NCI-H187 treated with DMSO at 0.1 percent for 48 hours (cell line): Measurements from ENCODE around the gene ATAD3B.
"Not testable (repeated sequence)": the region's sequence is repeated elsewhere in the genome, so short reads cannot be mapped to it uniquely, and the experiment has no call there.

Experiments
- DNase-seq: peaks from one replicate; lab custom pipeline; 2025; lab: John Stamatoyannopoulos, UW

ATAD3B gene

DNA sequence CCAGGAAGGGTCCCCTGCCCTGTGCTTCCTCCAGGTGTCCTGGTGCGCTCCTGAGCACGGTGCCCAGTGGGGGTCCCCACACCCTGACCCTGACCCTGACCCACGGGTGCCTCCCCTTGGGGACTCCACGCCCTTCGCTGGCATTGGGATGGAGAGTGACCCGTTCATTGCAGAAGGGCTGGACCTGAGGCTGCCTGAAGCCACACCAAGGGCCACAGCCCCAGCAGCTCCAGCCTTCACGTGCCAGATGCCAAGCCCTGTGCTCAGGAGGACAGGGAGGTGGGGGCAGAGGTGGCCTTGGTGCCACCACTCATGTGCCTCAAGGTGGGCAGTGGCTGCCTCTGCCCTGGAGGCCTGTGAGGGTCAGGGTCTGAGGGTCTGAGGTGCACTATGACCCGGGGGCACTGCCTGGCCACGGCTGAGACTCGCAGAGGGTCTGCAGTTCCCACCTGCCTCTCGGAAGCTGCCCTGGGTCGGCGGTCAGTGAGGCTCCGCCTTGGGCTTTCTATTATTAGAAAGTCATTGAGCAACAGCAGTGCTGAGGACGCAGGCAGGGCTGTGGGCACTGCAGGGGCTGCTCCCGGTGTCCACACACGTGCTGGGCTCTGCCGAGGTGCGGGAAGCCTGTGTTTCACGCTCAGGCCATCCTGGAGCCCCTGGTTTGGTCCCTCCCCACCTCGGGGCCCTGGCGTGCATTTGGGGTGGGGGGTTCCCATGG, 61.8 kb downstream of the ATAD3B start:
- DNase-seq: not testable (repeated sequence)

GRCh38 chr1:1533894-1534291, 62.3 kb downstream of the ATAD3B start:
- not testable (repeated sequence) for DNase-seq

DNA sequence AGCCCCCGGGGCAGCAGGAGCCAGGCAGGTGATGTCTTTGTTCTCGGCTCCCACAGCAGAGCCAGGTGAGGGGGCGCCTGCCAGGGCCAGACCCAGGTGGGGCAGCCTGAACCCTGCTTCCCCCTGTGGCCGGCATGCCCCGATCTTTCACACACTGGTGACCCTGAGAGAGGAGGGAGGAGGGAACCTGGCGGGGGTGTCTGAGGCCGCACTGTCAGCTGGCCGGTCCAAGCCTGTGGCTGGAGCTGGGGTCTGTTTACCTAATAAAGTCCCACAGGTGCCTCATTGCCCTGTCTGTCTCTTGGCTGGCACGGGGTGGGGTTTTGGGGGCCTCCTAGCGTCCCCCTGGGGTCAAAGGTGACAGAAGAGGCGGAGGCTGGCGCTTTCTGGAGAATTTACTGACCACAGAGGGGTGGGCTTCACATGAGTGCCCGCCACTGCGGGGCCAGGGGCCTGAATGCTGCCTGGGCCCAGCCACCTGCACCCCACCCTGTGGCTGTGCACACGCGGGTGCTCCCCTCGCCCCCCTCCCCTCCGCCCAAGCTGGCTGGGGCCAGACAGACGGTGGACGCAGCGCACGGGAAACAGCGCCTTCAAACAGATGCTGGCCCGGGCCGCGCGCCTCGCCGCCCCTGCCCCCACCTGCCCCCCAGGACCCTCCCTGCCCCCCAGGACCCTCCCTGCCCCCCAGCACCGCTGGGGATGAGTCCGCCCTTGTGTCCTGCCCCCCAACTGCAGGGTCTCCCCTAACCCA, 63.0 kb downstream of the ATAD3B start:
- DNase-seq: no peak

DNA sequence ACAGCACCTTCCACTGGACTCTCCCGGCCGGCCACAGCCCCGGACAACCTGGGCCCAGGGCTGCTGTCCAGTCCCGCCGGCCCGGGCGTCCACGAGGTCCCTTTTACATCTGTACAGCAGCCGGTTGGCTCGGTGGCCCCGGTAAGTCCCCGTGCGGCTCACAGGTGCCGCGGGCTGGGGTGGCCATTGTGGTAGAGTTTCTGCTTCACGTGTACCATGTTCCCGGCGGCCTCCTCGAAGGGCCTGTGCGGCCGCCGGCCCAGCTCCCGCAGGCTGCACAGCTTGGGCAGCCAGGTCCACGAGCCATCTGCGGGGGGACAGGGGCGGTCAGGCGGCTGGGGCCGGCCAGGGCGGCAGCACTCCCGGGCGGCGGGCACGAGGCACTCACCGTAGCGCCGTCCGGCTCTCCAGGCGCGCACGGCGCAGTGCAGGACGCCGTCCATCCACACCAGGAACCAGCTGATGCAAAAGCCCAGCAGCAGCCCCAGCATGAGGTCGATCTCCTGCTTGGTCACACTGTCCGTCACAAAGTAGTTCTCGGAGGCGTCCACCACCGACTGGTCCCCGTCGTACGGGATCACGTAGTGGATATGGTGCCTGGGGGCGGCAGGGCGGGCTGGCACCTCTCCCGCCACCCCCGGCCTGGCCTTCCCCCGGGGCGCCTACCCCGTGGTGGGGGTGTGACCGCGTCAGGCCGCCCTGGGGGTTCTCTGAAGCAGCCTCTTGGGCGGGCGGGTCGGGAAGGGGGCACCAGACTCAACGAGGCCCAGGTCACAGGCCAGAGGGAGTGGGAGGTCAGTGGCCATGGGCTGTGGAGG, 63.8 kb downstream of the ATAD3B start:
- no peak for DNase-seq

GRCh38 chr1:1536019-1536937, 64.7 kb downstream of the ATAD3B start:
- DNase-seq: no peak

GRCh38 chr1:1536938-1537546, 65.5 kb downstream of the ATAD3B start:
- no peak for DNase-seq

GRCh38 chr1:1537626-1538250, 66.2 kb downstream of the ATAD3B start:
- DNase-seq: no peak

GRCh38 chr1:1538334-1538733, 66.8 kb downstream of the ATAD3B start:
- DNase-seq: no peak

GRCh38 chr1:1538989-1539309, 67.4 kb downstream of the ATAD3B start:
- no peak for DNase-seq

DNA sequence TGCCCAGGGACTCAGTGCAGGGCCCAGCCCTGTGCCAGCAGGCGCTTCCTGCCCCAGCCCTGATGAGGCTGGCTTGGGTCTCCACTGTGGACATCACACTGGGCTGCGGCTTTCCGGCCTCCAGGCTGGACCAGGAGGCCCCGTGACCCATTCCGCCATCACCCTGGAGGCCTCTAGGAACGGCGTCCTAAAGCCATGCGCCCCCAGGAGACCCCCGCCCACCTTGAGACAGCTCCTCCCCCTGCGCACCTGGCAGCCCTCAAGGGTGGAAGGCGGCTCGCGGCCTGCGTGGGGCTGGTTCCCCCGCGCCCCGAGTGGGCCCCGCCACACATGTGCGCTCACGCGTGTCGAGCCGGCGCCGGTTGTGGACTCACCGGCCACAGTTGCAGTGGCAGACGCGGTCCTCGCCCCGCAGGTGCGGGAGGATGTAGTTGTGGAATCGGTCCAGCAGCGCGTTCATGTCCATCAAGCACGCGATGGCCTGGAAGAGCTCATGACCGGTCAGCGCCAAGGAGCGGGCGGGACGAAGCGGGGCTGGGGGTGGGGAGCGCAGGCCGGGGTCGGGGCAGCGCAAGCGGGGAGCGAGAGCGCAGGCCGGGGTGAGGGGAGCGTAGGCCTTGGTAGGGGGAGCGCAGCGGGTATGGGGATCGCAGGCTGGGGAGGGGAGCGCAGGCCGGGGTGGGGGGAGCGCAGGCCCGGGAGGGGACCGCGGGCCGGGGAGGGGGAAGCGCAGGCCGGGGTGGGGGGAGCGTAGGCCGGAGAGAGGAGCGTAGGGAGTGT, 67.9 kb downstream of the ATAD3B start:
- no peak for DNase-seq

- DNase-seq: no peak
Observed at GRCh38 chr1:1540090-1540817, 68.7 kb downstream of the ATAD3B start, which contains the start of gene TMEM240. Gene TMEM240 (minus strand): TSS chr1:1540624. CDS start chr1:1540346, 278 bp downstream.

- no peak for DNase-seq
Observed at GRCh38 chr1:1540818-1541628, 69.5 kb downstream of the ATAD3B start.

- no peak for DNase-seq
Observed at GRCh38 chr1:1541956-1542765, 70.6 kb downstream of the ATAD3B start.

DNA sequence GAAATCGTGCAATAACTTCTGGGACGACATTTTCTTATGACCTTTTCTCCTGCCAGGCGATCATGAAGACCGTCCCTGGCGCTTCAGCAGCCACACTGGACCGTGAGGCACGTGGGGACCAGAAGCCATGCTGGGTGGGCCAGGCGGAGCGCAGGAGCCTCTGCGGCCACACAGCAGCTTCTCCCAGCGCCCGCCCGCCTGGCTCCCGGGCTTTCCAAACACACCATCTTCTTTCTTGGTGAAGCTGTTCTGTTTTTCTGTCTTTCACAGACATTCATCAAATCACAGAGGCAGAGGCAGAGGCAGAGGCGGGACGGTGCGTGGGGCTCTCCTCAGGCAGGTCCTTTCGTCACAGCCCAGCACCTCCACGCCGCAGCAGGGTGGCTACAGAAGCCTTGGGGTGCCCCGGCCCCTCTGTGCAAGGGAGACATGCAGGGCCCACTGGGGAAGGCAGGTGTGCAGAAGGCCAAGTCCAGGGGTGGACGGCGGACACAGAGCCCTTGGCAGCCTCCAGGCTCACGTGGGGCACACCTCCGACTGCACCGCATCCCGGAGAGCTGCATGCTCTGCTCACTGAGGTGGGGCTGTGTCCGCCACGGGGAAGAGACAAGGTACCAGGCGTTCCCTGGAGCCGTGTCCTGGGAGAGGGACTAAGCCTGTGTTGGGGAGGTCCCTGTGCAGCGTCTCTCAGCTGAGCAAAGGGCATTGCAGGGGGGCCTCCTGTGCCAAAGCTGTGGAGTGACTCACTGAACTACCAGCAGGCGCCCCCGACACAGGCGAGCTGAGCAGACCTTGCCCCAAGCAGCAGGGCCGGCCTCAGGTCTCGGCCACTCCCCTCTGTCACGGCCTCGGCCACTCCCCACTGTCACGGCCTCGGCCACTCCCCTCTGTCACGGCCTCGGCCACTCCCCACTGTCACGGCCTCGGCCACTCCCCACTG, 71.5 kb downstream of the ATAD3B start:
- DNase-seq: no peak

GRCh38 chr1:1543706-1544099, 72.1 kb downstream of the ATAD3B start:
- no peak for DNase-seq

DNA sequence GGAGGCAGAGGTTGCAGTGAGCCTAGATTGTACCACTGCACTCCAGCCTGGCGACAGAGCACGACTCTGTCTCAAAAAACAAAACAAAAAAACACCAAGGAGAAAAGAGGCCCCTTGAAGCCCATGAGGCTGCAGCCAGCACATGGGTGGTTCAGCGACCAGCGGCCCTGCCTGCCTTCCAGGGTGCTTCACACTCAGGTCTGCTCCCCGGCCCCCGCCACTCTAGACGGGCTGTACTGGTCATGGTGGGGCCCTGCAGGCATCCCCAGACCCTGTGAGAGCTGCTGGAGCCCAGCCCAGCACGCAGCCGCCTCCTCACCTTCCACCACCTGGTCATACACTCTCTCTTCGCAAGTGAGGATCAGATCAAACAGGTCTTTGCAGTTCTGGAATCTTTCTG, 73.0 kb downstream of the ATAD3B start:
- no peak for DNase-seq
